ENCODE results near the gene ECHDC3.

DNA sequence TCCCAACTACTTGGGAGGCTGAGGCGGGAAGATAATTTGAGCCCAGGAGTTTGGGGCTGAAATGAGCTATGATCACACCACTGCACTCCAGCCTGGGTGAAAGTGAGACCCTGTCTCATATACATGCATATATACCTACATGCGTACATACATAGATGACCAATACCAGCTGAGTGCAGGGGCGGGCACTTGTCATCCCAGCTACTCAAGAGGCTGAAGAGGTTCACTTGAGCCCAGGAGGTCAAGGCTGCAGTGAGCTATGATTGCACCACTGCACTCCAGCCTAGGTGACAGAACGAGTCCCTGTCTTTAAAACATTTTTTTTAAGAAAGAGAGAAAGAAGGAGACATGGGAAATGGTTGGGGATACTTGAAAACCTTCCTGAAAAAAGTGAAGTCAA is 63.6 kb downstream of the ECHDC3 start:
- TF ChIP-seq, protein P1, sequence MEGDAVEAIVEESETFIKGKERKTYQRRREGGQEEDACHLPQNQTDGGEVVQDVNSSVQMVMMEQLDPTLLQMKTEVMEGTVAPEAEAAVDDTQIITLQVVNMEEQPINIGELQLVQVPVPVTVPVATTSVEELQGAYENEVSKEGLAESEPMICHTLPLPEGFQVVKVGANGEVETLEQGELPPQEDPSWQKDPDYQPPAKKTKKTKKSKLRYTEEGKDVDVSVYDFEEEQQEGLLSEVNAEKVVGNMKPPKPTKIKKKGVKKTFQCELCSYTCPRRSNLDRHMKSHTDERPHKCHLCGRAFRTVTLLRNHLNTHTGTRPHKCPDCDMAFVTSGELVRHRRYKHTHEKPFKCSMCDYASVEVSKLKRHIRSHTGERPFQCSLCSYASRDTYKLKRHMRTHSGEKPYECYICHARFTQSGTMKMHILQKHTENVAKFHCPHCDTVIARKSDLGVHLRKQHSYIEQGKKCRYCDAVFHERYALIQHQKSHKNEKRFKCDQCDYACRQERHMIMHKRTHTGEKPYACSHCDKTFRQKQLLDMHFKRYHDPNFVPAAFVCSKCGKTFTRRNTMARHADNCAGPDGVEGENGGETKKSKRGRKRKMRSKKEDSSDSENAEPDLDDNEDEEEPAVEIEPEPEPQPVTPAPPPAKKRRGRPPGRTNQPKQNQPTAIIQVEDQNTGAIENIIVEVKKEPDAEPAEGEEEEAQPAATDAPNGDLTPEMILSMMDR (IDR thresholded peaks at IDR 0.05) = no peak
- TF ChIP-seq POLR2A (IDR thresholded peaks at IDR 0.05) = no peak

All from lower leg skin (tissue), 3 donors.